HG03159 (cell line): Measurements from ENCODE around the gene CNGA1.
"Not testable (repeated sequence)": the region's sequence is repeated elsewhere in the genome, so short reads cannot be mapped to it uniquely, and the experiment has no call there.

Experiments used
- ATAC-seq: cut with Tn5 transposase; IDR thresholded peaks from one replicate; pipeline ENCODE4 v1.9.1; 2021; ENCODE audit warnings: mild to moderate bottlenecking, moderate library complexity; ENCODE audit not compliant: unreplicated experiment

CNGA1 gene

GRCh38 chr4:47974566-47974965 lies 41.9 kb downstream of the CNGA1 start:
- no peak for ATAC-seq

- no peak for ATAC-seq
Measured at GRCh38 chr4:47972721-47973120, 43.8 kb downstream of the CNGA1 start.

- ATAC-seq, result peak; percentile 88
Measured at GRCh38 chr4:47972181-47972580, 44.3 kb downstream of the CNGA1 start.

- ATAC-seq, result no peak
Measured at GRCh38 chr4:47968847-47969246, 47.6 kb downstream of the CNGA1 start.

- no peak for ATAC-seq
Measured at GRCh38 chr4:47954677-47955076, 61.8 kb downstream of the CNGA1 start.

- ATAC-seq, result no peak
Measured at GRCh38 chr4:47954245-47954644, 62.2 kb downstream of the CNGA1 start.

GRCh38 chr4:47945930-47946726 lies 70.4 kb downstream of the CNGA1 start:
- no peak for ATAC-seq

- no peak for ATAC-seq
Measured at GRCh38 chr4:47942081-47942819, 74.2 kb downstream of the CNGA1 start.

GRCh38 chr4:47939456-47939855 lies 77.0 kb downstream of the CNGA1 start:
- ATAC-seq, result no peak

GRCh38 chr4:47936336-47936735 lies 80.1 kb downstream of the CNGA1 start:
- ATAC-seq, result no peak

GRCh38 chr4:47933840-47934239 lies 82.6 kb downstream of the CNGA1 start:
- peak; percentile 52 for ATAC-seq

GRCh38 chr4:47930971-47931804 lies 85.3 kb downstream of the CNGA1 start:
- ATAC-seq, result no peak

- ATAC-seq, result no peak
Measured at GRCh38 chr4:47929682-47930201, 86.7 kb downstream of the CNGA1 start.

- peak; percentile 85 for ATAC-seq
Measured at GRCh38 chr4:47926667-47927258, 89.7 kb downstream of the CNGA1 start.

- ATAC-seq, result not testable (repeated sequence)
Measured at GRCh38 chr4:47923261-47923608, 93.2 kb downstream of the CNGA1 start.

GRCh38 chr4:47922436-47923260 lies 93.8 kb downstream of the CNGA1 start:
- not testable (repeated sequence) for ATAC-seq

- ATAC-seq, result not testable (repeated sequence)
Measured at GRCh38 chr4:47917163-47917562, 99.3 kb downstream of the CNGA1 start.

GRCh38 chr4:47915378-47915777 lies 101.1 kb downstream of the CNGA1 start:
- no peak for ATAC-seq

- peak; percentile 27 for ATAC-seq
Measured at GRCh38 chr4:47914926-47915237, 101.6 kb downstream of the CNGA1 start.
